ENCODE measurements around the gene LTA4H. TPM values are rescaled to one million over a fixed set of nuclear protein-coding genes. Genes with fewer than 3 reads are reported as not detected.

LTA4H gene
- polyA plus RNA-seq, 1 experiment, result 93.6 TPM

DNA sequence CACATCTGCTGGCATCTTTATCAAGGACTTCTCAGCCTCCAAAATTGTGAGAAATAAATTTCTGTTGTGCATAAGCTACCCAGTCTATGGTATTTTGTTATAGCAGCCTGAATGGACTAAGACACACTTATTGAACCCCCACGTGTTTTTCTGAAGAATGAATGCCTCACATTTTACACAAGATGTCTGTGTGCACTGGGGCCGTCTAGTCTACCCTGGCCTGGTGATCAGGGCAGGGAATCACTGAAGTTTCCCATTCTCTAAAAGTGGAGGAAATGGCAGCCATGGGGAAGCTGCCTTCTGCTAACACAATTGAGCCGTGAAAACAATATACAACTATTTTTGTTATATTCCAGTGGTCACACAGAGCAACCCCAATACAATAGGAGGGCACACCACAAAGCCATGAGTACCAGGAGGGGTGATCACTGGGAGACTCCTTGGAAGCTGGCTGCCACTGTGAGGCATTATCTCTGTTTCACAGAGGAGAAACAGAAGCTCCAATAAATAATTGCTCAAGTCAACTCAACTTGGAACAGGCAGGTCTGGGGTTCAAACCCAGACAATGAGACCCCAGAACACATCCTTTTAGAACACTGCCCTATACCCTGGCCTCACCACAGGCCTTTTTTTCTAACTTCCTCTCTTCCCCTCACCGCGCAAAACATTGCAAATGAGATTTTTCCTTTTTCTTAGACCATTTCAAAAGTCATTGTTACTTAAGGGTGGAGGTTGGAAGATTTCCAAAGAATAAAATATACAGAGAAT lies 18.3 kb upstream of the LTA4H start:
- TF ChIP-seq CTCF (IDR thresholded peaks at IDR 0.05; ENCODE audit: low read depth, low read length), result no peak
- Histone ChIP-seq H3K9me3 (ENCODE audit: control insufficient read depth, insufficient read depth, low read length) (peaks cover 8% of the 10 kb centered on the region; the same call in 1 of the 2 replicates), H3K27ac (ENCODE audit: low read depth, low read length) (no peak overlapping the region), H3K4me3 (ENCODE audit: low read depth, low read length) (no peak overlapping the region), H3K27me3 (ENCODE audit: control insufficient read depth, insufficient read depth, low read length) (no peaks in the 10 kb centered on the region)
- POLR2A ChIA-PET, result no interaction called here
- CTCF ChIA-PET, result interaction anchor here (0.8 to 1.4 kb wide), 2 partner anchors 161 to 463 kb away, joined by 3 to 7 read pairs; no protein-coding TSS in a partner anchor
- DNase-seq (ENCODE audit: low read depth, low spot score), result no peak

DNA sequence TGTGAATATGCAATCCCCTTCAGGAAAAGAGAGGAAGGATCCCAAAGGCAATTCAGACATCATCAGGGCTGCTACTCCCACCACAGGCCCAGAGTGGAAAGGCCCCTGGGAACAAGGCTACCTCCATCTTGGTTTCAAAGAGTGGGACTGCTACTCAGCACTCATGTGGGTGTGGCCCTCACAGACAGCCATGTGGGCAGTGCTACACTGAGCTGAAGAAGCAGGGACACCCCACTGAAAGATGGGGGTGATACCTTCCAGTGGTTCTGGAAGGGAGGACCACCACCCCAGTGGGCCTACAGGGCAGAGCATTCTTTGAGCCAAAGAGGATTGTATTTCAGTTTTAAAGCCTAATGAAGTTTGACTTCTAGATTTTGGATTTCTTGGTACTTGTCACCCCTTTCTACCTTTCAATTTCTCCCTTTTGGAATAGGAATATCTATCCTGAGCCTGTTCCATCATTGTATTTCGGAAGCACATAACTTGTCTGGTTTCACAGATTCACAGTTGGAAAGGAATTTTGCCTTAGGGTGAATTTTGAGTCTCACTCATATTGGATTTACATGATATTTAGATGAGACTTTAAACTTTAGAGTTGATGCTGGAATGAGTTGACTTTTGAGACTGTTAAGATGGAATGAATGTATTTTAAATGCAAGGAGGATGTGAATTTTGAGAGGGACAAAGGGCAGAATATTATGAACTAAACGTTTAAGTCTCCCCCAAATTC lies 16.5 kb upstream of the LTA4H start:
- no peak overlapping the region for H3K27ac ChIP-seq (ENCODE audit: low read depth, low read length)
- ChIA-PET POLR2A (no interaction called here), CTCF (no interaction called here)
- no peak for TF ChIP-seq CTCF (IDR thresholded peaks at IDR 0.05; ENCODE audit: low read depth, low read length)
- no peaks in the 10 kb centered on the region for H3K27me3 ChIP-seq (ENCODE audit: control insufficient read depth, insufficient read depth, low read length)
- DNase-seq (ENCODE audit: low read depth, low spot score), result no peak
- no peak overlapping the region for H3K4me3 ChIP-seq (ENCODE audit: low read depth, low read length)
- peaks cover 6% of the 10 kb centered on the region; the same call in 1 of the 2 replicates for H3K9me3 ChIP-seq (ENCODE audit: control insufficient read depth, insufficient read depth, low read length)

DNA sequence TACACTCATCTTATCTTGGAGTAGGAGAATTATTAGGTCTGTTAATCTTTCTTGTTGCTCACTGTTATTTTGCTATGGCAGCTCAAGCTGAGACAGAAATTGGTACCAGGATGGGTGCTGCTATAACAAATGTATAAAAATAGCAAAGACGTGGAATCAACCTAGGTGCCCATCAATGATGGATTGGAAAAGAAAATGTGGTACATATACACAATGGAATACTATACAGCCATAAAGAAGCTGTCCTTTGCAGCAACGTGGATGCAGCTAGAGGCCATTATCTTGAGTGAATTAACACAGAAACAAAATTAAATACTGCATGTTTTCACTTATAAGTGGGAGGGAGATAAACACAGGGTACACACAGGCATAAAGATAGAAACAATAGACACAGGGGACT lies 14.8 kb upstream of the LTA4H start:
- Histone ChIP-seq H3K4me3 (ENCODE audit: low read depth, low read length) (no peak overlapping the region), H3K9me3 (ENCODE audit: control insufficient read depth, insufficient read depth, low read length) (no peaks in the 10 kb centered on the region), H3K27ac (ENCODE audit: low read depth, low read length) (no peak overlapping the region), H3K27me3 (ENCODE audit: control insufficient read depth, insufficient read depth, low read length) (no peaks in the 10 kb centered on the region)
- ChIA-PET CTCF (no interaction called here), POLR2A (no interaction called here)
- no peak for DNase-seq (ENCODE audit: low read depth, low spot score)
- TF ChIP-seq CTCF (IDR thresholded peaks at IDR 0.05; ENCODE audit: low read depth, low read length), result no peak

GRCh38 chr12:96049101-96049500 lies 13.7 kb upstream of the LTA4H start:
- no peak overlapping the region for H3K27ac ChIP-seq (ENCODE audit: low read depth, low read length)
- no peaks in the 10 kb centered on the region for H3K9me3 ChIP-seq (ENCODE audit: control insufficient read depth, insufficient read depth, low read length)
- POLR2A ChIA-PET, result no interaction called here
- no peaks in the 10 kb centered on the region for H3K27me3 ChIP-seq (ENCODE audit: control insufficient read depth, insufficient read depth, low read length)
- H3K4me3 ChIP-seq (ENCODE audit: low read depth, low read length), result no peak overlapping the region
- TF ChIP-seq CTCF (IDR thresholded peaks at IDR 0.05; ENCODE audit: low read depth, low read length), result no peak
- DNase-seq (ENCODE audit: low read depth, low spot score), result no peak
- CTCF ChIA-PET, result interaction anchor here (1.3 to 1.6 kb wide), 2 partner anchors 13 to 166 kb away, joined by 3 to 4 read pairs; no protein-coding TSS in a partner anchor

Measured in AG04450 (cell line).